Measurements from ENCODE around the gene CHST4.

GRCh38 chr16:71489122-71489521 lies 37.1 kb upstream of the CHST4 start, which contains the start of gene ZNF19:
- TF ChIP-seq SIN3A (IDR thresholded peaks at IDR 0.05; ENCODE audit: borderline replicate concordance, insufficient read depth, low read length) (no peak), POLR2AphosphoS5 (IDR thresholded peaks at IDR 0.05; ENCODE audit: low read depth, low read length) (no peak), TAF1 (IDR thresholded peaks at IDR 0.05; ENCODE audit: borderline replicate concordance, insufficient read depth, low read length) (no peak), FOXP2 (optimal IDR thresholded peaks at IDR 0.05; ENCODE audit: borderline replicate concordance, extremely low read depth, extremely low read length, insufficient read depth) (no peak)
- TF ChIP-seq, protein P1, sequence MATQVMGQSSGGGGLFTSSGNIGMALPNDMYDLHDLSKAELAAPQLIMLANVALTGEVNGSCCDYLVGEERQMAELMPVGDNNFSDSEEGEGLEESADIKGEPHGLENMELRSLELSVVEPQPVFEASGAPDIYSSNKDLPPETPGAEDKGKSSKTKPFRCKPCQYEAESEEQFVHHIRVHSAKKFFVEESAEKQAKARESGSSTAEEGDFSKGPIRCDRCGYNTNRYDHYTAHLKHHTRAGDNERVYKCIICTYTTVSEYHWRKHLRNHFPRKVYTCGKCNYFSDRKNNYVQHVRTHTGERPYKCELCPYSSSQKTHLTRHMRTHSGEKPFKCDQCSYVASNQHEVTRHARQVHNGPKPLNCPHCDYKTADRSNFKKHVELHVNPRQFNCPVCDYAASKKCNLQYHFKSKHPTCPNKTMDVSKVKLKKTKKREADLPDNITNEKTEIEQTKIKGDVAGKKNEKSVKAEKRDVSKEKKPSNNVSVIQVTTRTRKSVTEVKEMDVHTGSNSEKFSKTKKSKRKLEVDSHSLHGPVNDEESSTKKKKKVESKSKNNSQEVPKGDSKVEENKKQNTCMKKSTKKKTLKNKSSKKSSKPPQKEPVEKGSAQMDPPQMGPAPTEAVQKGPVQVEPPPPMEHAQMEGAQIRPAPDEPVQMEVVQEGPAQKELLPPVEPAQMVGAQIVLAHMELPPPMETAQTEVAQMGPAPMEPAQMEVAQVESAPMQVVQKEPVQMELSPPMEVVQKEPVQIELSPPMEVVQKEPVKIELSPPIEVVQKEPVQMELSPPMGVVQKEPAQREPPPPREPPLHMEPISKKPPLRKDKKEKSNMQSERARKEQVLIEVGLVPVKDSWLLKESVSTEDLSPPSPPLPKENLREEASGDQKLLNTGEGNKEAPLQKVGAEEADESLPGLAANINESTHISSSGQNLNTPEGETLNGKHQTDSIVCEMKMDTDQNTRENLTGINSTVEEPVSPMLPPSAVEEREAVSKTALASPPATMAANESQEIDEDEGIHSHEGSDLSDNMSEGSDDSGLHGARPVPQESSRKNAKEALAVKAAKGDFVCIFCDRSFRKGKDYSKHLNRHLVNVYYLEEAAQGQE (IDR thresholded peaks at IDR 0.05; ENCODE audit: insufficient read depth in 1 of 2, low read depth in 2 of 2, low read length in 2 of 2), result no peak

Measured in PFSK-1 (cell line).